Motor neuron (in vitro differentiated cells): ENCODE data around the gene PIEZO1. TPM values are rescaled to one million over a fixed set of nuclear protein-coding genes. Genes with fewer than 3 reads are reported as not detected.

Source experiments
- ATAC-seq, 8 experiments: fragments of 200-7000 bp; cut with Tn5 transposase; replicated peaks in 6 of 8; 2 replicates each; pipeline ENCODE4 v1.8.0; 2021; ENCODE audit warnings: mild to moderate bottlenecking in 8 of 8, moderate library complexity in 8 of 8
- H3K27ac ChIP-seq, 2 donors: fragments of 250-450 bp; sonication (Bioruptor Pico); 2 replicates each; pipeline ENCODE4 v1.9.0; 2021; ENCODE audit warnings: antibody characterized with exemption in 2 of 2, mild to moderate bottlenecking in 2 of 2, moderate library complexity in 1 of 2
- H3K4me1 ChIP-seq, 2 donors: fragments of 250-450 bp; sonication (Bioruptor Pico); replicated peaks in 1 of 2; 2 replicates each; pipeline ENCODE4 v1.6.1; 2021; ENCODE audit warnings: antibody characterized with exemption in 2 of 2, mild to moderate bottlenecking in 2 of 2, moderate library complexity in 1 of 2
- H3K4me3 ChIP-seq, 5 donors: fragments of 250-450 bp; sonication (Bioruptor Pico); 2 replicates each; pipeline ENCODE4 v1.9.0; 2021; ENCODE audit warnings: antibody characterized with exemption in 5 of 5, mild to moderate bottlenecking in 5 of 5, moderate library complexity in 4 of 5
- WGBS, 10 experiments: fragments of 450-650 bp; shearing (Covaris generic); methylation state at CpG; one replicate each; pipeline ENCODE4 v1.0.0; 2022; 5-methylcytosine and 5-hydroxymethylcytosine counted together
- in situ Hi-C, 9 experiments: fragments of 400-800 bp; cut with MboI; loops; one replicate each; pipeline ENCODE4 v1.15.0; 2021; ENCODE audit warnings: low sequenced_read_pairs in 9 of 9, low pct_unique_long_range_greater_than_20kb in 2 of 9; ENCODE audit not compliant: unreplicated experiment in 9 of 9
- total RNA-seq, 8 experiments: library from RNA; unstranded; fragments of 300-600 nt; gene quantifications; 2 replicates each; pipeline versions ENCODE4 v1.2.3 to v1.2.4, GENCODE V29; 2022

The PIEZO1 gene
- total RNA-seq, 8 experiments from 2014 or later, result 2.2 to 163 (median 22.9) TPM

GRCh38 chr16:88743693-88744576 lies 41.1 kb downstream of the PIEZO1 start:
- Histone ChIP-seq H3K4me3 (no peak overlapping the region), H3K4me1 (peaks cover 7 to 34% of the 10 kb centered on the region in 2 donors), H3K27ac (peak overlapping the region in 1 of 2 donors; percentile 12)
- peak; percentile 47 to 86 (median 58) for ATAC-seq
- WGBS, 10 experiments, result 7 to 95% (median 41%) methylated on average over 2 to 5 of the region's 32 CpGs; no CpG with 5 or more reads in 6 of the 10 experiments
- in situ Hi-C loops, result loop anchor here in 2 of 9 experiments (25.0 kb wide), 2 partner anchors 418 to 468 kb away; partner anchors contain the start of genes CDH15 (in 1 of the 2), SLC22A31 (in 1 of the 2) and ZNF778 (in 1 of the 2)

- Histone ChIP-seq H3K4me3 (no peak overlapping the region), H3K4me1 (peaks cover 7 to 34% of the 10 kb centered on the region in 2 donors), H3K27ac (peak overlapping the region in 1 of 2 donors; percentile 15)
- in situ Hi-C loops, result loop anchor here in 2 of 9 experiments (25.0 kb wide), 2 partner anchors 419 to 469 kb away; partner anchors contain the start of genes CDH15 (in 1 of the 2), SLC22A31 (in 1 of the 2) and ZNF778 (in 1 of the 2)
- no peak for ATAC-seq
- 80 to 100% (median 89%) methylated on average over 1 to 3 of the region's 19 CpGs; no CpG with 5 or more reads in 6 of the 10 experiments for WGBS, 10 experiments
Observed at GRCh38 chr16:88742896-88743605, 42.0 kb downstream of the PIEZO1 start.

GRCh38 chr16:88741368-88741767 lies 43.7 kb downstream of the PIEZO1 start:
- Histone ChIP-seq H3K4me3 (no peak overlapping the region), H3K27ac (no peak overlapping the region), H3K4me1 (peaks cover 9 to 40% of the 10 kb centered on the region in 2 donors)
- 0 to 75% (median 73%) methylated on average over 1 to 3 of the region's 17 CpGs; no CpG with 5 or more reads in 7 of the 10 experiments for WGBS, 10 experiments
- in situ Hi-C loops, result loop anchor here in 2 of 9 experiments (25.0 kb wide), 2 partner anchors 421 to 471 kb away; partner anchors contain the start of genes CDH15 (in 1 of the 2), SLC22A31 (in 1 of the 2) and ZNF778 (in 1 of the 2)
- ATAC-seq, result no peak

GRCh38 chr16:88740727-88741055 lies 44.3 kb downstream of the PIEZO1 start:
- Histone ChIP-seq H3K4me1 (peaks cover 9 to 37% of the 10 kb centered on the region in 2 donors), H3K27ac (no peak overlapping the region), H3K4me3 (no peak overlapping the region)
- no peak for ATAC-seq
- in situ Hi-C loops, result loop anchor here in 2 of 9 experiments (25.0 kb wide), 2 partner anchors 422 to 472 kb away; partner anchors contain the start of genes CDH15 (in 1 of the 2), SLC22A31 (in 1 of the 2) and ZNF778 (in 1 of the 2)
- 80 to 97% methylated on average over 3 to 5 of the region's 12 CpGs; no CpG with 5 or more reads in 8 of the 10 experiments for WGBS, 10 experiments

GRCh38 chr16:88739977-88740726 lies 44.9 kb downstream of the PIEZO1 start:
- no peak overlapping the region for H3K27ac ChIP-seq
- in situ Hi-C loops, result loop anchor here in 2 of 9 experiments (25.0 kb wide), 2 partner anchors 422 to 472 kb away; partner anchors contain the start of genes CDH15 (in 1 of the 2), SLC22A31 (in 1 of the 2) and ZNF778 (in 1 of the 2)

GRCh38 chr16:88739139-88739976 lies 45.7 kb downstream of the PIEZO1 start:
- H3K4me3 ChIP-seq, result no peak overlapping the region
- 76 to 80% methylated on average over 1 to 3 of the region's 22 CpGs; no CpG with 5 or more reads in 8 of the 10 experiments for WGBS, 10 experiments
- no peak for ATAC-seq
- in situ Hi-C loops, result loop anchor here in 2 of 9 experiments (25.0 kb wide), 2 partner anchors 423 to 473 kb away; partner anchors contain the start of genes CDH15 (in 1 of the 2), SLC22A31 (in 1 of the 2) and ZNF778 (in 1 of the 2)
- no peak overlapping the region for H3K27ac ChIP-seq
- peaks cover 6 to 24% of the 10 kb centered on the region in 2 donors for H3K4me1 ChIP-seq

More at GRCh38 chr16:88739977-88740726, 44.9 kb downstream of the PIEZO1 start:
- no peak for ATAC-seq
- Histone ChIP-seq H3K4me1 (peaks cover 9 to 32% of the 10 kb centered on the region in 2 donors), H3K4me3 (no peak overlapping the region)
- WGBS, 10 experiments, result 90 to 95% (median 90%) methylated on average over 2 to 7 of the region's 33 CpGs; no CpG with 5 or more reads in 7 of the 10 experiments

GRCh38 chr16:88738151-88739084 lies 46.6 kb downstream of the PIEZO1 start:
- no peak for ATAC-seq
- Histone ChIP-seq H3K4me3 (no peak overlapping the region), H3K4me1 (peaks cover 3 to 15% of the 10 kb centered on the region in 2 donors), H3K27ac (no peak overlapping the region)
- in situ Hi-C loops, result loop anchor here in 2 of 9 experiments (25.0 kb wide), 2 partner anchors 424 to 474 kb away; partner anchors contain the start of genes CDH15 (in 1 of the 2), SLC22A31 (in 1 of the 2) and ZNF778 (in 1 of the 2)
- 73 to 100% (median 82%) methylated on average over 2 to 7 of the region's 41 CpGs; no CpG with 5 or more reads in 5 of the 10 experiments for WGBS, 10 experiments

GRCh38 chr16:88737298-88738150 lies 47.5 kb downstream of the PIEZO1 start:
- peak; percentile 79 to 94 (median 89) for ATAC-seq
- in situ Hi-C loops, result loop anchor here in 2 of 9 experiments (25.0 kb wide), 2 partner anchors 425 to 475 kb away; partner anchors contain the start of genes CDH15 (in 1 of the 2), SLC22A31 (in 1 of the 2) and ZNF778 (in 1 of the 2)
- peaks cover 3 to 15% of the 10 kb centered on the region in 2 donors for H3K4me1 ChIP-seq
- no peak overlapping the region for H3K27ac ChIP-seq
- no peak overlapping the region for H3K4me3 ChIP-seq
- WGBS, 10 experiments, result 47 to 95% methylated on average over 3 to 4 of the region's 54 CpGs; no CpG with 5 or more reads in 8 of the 10 experiments

- WGBS, 10 experiments, result 61 to 90% (median 73%) methylated on average over 3 to 8 of the region's 21 CpGs; no CpG with 5 or more reads in 7 of the 10 experiments
- Histone ChIP-seq H3K27ac (no peak overlapping the region), H3K4me3 (no peak overlapping the region), H3K4me1 (peaks cover 3 to 10% of the 10 kb centered on the region in 2 donors)
- in situ Hi-C loops, result loop anchor here in 2 of 9 experiments (25.0 kb wide), 2 partner anchors 426 to 476 kb away; partner anchors contain the start of genes CDH15 (in 1 of the 2), SLC22A31 (in 1 of the 2) and ZNF778 (in 1 of the 2)
- no peak for ATAC-seq
Observed at GRCh38 chr16:88736496-88736895, 48.5 kb downstream of the PIEZO1 start.
